Activated naive CD4-positive, alpha-beta T cell treated with Interleukin-2 at 50 U/mL for 16 hours (primary cell): ENCODE results near the gene CD59.

Experiments
- DNase-seq: peaks from one replicate; pipeline ENCODE4 v3.0.0-alpha.2; 2020

CD59 gene

GRCh38 chr11:33736148-33736812 is at the start of gene CD59:
Gene CD59 (minus strand): TSS chr11:33736423. CDS start chr11:33722445, 13,978 bp downstream.
- DNase-seq: peak; percentile 89

DNA sequence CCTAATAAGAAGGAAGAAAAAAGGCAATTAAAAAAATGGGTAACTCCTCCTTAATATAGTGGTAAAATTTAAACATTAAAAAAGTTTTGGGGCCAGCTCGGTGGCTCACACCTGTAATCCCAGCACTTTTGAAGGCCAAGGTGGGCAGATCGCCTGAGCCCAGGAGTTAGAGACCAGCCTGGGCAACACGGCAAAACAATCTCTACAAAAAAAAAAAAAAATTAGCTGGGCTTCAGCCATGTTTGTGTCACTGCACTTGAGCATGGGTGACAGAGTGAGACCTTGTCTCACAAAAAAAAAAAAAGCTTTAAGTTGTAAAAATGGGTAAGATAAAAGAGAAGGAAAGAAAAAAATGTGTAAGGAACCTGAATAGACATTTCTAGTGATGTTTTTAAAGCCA is 49.4 kb upstream of the CD59 start:
- DNase-seq: no peak

- no peak for DNase-seq
Observed at GRCh38 chr11:33779849-33780528, 43.8 kb upstream of the CD59 start.

GRCh38 chr11:33778675-33779074 is 42.5 kb upstream of the CD59 start:
- DNase-seq: no peak

GRCh38 chr11:33777906-33778305 is 41.7 kb upstream of the CD59 start:
- DNase-seq: no peak

DNA sequence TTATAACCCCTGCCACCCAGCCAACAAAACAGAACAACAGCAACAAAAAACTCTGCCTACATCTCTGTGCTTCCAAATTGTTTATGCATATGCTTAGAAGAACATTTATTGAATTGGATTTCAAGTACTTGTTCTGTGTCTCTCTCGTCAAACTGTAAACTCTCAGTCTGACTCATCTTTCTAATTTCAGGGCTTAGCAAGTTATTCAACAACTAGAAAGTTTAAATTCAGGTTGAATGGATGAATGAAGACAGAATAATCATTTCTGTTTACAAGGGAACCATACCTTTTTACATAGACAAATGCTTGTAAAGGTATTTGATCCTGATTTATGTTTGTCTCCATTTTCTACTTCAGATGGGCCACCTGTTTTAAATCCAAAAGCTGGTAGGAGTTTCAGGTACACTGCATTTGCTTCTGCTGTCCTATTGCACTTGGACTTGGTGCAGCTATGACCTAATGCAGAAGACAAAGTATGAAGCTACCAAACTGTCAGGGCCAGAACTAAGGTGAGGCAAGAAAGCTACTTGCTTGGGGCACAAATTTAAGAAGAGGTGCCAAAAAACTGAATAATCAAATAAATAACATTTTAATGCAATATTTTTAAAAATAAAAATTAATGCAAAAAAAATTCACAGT is 39.7 kb upstream of the CD59 start:
- no peak for DNase-seq

- no peak for DNase-seq
Observed at GRCh38 chr11:33775467-33775807, 39.2 kb upstream of the CD59 start.

- no peak for DNase-seq
Observed at GRCh38 chr11:33774736-33775466, 38.7 kb upstream of the CD59 start.

GRCh38 chr11:33773987-33774735 is 37.9 kb upstream of the CD59 start, which contains the start of gene FBXO3:
Gene FBXO3 (minus strand): TSS chr11:33774520. CDS start chr11:33774497, 23 bp downstream.
- peak; percentile 81 for DNase-seq

DNA sequence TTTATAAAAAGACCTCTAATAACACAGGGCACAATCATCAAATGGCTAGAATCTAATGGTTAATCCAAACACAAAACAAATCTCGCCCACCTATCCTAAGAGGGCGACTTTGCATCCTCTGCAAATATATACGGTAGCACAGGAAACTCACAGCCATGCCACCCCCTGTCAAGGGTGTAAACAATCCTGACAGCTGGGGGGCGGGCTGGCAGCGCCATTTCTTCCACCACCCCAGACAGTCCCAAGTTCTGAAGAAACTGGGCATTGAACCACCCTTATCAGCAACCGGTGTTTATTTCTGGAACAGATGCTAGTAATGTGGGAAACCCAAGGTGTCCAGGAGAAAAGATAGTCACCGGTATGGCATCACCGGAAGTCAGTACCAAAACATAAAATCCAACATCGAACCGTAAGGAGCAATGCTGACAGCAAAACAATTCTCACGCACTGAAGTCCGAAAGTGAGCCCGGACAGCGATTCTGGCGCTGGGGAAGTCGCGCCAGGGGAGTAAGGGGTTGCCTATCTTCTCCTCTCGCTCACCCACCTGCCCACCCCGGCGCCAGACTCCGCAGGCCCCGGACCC is 37.3 kb upstream of the CD59 start:
- DNase-seq: peak; percentile 16

- no peak for DNase-seq
Observed at GRCh38 chr11:33772870-33773269, 36.6 kb upstream of the CD59 start.

GRCh38 chr11:33772300-33772699 is 36.1 kb upstream of the CD59 start:
- no peak for DNase-seq

DNA sequence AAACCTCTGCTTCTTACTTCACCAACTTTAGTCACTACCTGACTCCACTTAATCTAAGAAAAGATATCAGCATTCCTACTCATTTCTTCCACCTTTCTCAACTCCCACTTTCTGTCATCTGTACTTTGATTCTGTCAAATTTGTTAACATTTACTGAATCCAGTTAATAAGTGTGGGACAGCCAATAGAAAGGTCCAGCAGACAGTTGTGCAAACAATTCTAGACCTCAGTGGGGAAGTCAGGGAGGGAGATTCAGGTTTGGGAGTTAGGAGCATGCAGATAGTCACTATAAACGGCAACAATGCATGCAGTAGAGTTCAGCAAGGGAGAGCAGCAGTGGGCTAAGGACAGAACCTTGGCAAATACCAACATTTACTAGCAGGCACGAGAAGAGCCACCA is 34.0 kb upstream of the CD59 start:
- no peak for DNase-seq

- no peak for DNase-seq
Observed at GRCh38 chr11:33769542-33769941, 33.3 kb upstream of the CD59 start.

DNA sequence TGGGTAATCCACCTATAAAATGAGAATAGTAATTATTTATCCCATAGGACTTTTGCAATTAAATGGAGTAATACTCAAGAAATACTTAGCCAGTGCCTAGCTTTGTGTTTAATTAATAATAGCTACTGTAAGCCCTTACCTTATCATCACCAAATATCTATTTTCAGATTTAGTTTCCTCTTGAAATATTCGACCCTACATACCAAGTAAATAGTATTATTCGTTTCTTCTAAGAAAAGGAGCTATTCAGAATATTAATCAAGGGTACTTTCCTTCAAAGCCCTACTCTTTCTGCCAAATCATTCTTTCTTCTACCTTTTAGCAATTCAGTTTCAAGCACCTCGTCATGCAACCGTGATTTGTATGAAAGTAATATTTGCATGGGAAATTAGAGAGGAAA is 31.4 kb upstream of the CD59 start:
- DNase-seq: no peak

- DNase-seq: no peak
Observed at GRCh38 chr11:33766085-33766484, 29.9 kb upstream of the CD59 start.

- DNase-seq: no peak
Observed at GRCh38 chr11:33761471-33761870, 25.2 kb upstream of the CD59 start.

DNA sequence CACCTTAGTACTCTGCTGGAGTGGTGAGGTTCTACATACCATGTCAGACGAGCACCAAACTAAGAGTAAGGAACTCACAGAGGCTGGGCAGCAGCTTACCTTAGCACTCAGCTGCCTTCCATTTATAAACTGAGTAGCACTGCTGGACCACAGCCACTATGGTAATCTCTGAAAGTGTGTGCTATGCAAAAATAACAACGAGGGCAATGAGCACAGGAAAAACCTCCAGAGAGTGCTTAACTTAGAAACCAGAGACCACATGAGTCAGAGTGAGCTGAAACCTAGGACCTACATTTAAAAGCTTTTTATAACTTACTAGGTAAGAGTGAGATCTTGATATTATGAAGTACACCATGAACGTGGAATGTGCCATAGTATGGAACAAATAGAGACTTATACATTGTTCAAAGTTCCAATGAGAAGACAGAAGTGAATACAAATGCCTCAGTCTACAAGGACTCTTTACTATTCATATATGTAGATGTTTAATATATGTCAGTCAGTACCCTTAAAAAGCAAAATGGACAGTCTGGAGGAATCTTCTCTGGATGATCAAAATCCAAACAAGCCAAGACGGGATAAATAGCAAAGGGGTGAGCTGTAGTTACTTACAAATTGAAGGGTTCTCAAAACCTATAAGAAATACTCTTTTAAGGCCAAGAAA is 17.2 kb upstream of the CD59 start:
- no peak for DNase-seq

DNA sequence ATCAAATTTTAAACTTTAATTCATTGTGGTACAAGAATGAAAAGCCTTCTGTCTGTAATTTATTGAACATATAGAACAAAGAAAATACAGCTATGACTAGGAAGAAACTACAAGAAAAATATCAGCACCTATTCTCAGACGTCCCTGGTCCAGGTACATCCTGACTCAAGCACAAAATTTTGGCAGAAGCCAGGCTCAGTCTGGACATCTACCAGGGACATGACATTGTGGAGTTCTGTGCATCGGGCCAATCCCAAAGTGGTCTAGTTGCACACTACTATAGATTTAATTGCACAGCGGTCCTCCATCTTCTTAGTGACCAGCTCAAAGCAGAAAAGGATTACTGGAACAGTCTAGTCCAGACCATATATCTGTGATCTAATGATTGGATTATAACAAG is 15.7 kb upstream of the CD59 start:
- no peak for DNase-seq

DNA sequence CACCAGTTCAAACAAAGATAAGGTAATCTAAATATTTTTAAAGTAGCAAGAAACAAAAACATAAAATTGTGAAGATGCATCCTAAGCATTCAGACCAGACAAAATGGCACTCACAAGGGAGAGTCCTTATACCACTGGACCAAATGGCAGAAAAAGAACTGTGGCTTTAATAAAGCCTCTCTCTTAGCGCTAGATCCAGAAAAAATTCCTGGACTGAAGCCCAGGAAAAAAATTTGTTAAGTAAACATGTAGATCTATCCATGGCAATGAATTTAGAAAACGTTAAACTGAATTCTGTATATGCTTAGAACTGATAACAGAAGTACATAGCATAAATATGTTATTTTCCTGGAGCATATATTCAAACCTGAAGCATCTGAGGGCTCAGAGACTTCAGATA is 11.8 kb upstream of the CD59 start:
- DNase-seq: no peak

DNA sequence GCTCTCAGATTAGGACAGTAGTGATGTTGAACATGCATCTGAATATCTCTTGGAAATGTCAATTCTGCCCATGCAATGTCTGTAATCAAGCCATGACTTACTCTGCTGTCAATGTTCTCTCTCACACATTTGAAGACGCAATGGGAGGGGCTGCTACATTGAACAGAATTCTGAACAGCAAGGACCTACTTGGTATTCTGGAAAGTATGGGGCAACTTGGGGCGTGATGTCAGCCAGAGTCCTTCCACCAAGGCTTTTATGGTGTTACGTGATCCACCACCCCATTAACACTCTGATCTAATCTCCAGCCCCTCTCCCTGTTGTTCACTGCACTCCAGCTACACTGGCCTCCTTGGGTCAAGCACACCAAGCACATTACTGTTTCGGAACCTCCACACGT is 7.1 kb upstream of the CD59 start:
- no peak for DNase-seq
